Measurements from ENCODE around the gene EBI3. TPM values are rescaled to one million over a fixed set of nuclear protein-coding genes. Genes with fewer than 3 reads are reported as not detected.
A peak's percentile ranks its signal among the peaks of the same experiment; 100 is the strongest.
"Not testable (repeated sequence)": the region's sequence is repeated elsewhere in the genome, so short reads cannot be mapped to it uniquely, and the experiment has no call there.

EBI3 gene
- total RNA-seq, 1 donor from 2014 or later, result 0.92 TPM

DNA sequence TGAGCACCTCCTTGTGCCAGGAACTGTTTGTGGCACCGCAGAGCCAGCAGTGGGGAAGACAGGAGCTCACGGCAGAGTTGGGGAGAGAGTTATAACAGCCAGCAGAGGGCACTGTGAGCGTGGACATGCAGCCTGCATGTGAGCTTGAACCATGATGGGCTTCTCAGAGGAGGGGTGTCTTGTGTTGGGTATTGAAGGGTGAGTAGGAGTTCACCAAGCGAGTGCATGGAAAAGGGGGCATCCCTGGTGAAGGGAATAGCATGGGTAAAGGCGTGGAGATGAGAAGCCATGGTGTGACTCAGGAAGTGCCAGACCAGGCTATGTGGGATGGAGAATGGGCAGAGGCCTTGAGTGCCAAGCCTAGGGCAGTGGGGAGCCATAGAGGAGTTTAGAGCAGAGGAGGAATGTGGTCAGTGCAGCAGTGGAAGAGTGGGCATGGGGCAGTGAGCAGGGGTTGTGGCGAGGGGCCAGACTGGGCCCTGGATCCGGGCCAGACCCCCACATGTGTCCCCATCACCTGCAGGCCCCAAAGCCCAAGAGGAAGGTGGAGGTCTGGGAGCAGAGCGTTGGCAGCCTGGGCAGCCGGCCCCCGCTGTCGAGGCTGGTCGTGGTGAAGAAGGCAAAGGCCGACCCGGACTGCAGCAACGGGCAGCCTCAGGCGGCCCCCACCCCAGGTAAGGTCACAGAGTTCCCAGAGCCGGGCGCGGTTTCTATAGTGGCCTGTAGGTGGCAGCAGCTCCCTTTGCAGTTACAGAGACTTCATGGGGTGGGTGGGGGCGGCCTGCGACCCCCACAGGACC, 38.0 kb downstream of the EBI3 start:
- DNase-seq (peak; percentile 68), ATAC-seq (peak; percentile 73)
- intact Hi-C loops (cut with micrococcal nuclease), result no loop called here

DNA sequence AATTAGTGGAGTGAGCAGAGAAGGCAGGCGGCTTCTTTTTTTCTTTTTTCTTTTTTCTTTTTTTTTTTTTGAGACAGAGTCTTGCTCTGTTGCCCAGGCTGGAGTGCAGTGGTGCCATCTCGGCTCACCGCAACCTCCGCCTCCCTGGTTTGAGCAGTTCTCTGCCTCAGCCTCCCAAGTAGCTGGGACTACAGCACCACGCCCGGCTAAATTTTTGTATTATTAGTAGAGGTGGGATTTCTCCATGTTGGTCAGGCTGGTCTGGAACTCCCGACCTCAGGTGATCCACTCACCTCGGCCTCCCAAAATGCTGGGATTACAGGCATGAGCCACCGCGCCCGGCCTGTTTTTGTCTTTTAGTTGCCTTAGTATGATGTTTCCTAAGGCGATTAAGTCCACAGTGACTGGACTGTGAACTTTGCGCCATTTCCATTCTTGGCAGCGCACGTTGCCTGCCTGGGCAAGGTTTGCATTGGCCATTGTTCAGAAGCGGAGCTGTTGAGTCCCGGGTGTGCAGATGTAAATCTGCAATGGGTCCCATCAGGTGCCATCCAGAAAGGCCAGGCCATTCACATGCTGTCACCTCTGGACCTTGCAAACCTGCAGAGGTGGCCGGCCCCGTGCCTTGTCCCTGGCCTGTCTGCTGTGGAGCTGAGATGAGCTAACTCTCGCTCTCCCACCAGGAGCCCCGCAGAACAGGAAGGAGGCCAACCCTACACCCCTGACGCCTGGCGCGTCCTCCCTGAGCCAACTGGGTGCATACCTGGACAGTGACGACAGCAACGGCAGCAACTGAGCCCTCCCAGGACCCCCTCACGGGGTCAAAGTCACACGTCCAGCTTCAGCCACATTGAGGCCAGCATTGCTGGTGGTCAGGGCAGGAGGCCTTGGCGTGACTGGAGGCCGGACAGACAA, 38.8 kb downstream of the EBI3 start:
- ATAC-seq, result no peak
- intact Hi-C loops (cut with micrococcal nuclease), result no loop called here
- no peak for DNase-seq

DNA sequence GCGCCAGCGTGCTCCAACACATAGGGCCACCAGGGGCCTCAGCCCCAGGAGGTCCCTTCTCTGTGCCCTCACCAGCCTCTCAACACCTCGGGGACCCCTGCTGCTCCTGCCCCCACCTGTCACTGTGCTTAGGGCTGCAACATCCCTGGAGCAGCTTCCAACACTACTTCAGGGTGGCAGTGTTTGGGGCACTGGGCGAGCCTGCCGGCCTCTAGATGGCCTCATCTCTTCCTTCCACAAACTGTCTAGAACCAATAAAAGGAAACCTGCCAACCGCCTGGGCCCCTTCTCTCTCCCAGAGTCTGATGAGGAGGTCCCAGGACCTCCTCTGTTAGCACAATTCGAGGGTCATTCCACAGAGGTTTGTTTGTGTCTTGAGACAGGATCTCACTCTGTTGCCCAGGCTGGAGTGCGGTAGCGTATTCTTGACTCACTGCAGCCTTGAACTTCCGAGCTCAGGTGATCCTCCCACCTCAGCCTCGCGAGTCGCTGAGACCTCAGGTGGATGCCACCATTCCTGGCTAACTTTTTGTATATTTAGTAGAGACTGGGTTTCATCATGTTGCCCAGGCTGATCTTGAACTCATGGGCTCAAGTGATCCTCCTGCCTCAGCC, 39.6 kb downstream of the EBI3 start:
- no peak for ATAC-seq
- DNase-seq, result no peak
- intact Hi-C loops (cut with micrococcal nuclease), result no loop called here

DNA sequence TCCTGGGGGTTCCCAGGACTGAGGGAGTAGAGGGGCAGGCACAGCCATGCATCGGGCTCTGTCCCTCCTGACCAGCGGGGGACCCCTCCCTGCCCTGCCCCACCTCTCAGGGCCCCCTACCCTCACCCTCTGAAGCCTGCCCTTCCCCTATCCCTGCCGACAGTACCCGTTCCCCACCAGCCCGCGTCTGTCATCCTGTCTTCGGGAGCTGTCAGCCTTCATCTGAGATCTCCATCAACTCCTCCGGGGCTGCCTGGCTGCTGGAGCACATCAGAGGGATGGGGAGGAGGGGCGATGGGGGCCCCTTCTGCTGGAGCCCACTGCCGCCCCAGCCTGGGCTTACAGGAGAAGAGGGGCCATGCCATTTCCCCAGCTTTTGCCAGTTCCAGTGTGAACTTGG, 43.6 kb downstream of the EBI3 start:
- ATAC-seq, result no peak

DNA sequence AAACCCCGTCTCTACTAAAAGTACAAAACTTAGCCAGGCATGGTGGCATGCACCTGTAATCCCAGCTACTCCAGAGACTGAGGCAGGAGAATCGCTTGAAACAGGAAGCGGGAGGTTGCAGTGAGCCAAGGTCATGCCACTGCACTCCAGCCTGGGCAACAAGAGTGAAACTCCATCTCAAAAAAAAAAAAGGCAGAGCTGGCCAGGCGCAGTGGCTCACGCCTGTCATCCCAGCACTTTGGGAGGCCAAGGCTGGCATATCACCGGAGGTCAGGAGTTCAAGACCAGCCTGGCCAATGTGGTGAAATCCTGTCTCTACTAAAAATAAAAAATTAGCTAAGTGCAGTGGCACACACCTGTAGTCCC, 45.0 kb downstream of the EBI3 start:
- ATAC-seq; DNase-seq; intact Hi-C loops (cut with micrococcal nuclease): not testable (repeated sequence)

More for the DNA sequence above, 43.6 kb downstream of the EBI3 start:
- DNase-seq, result no peak
- intact Hi-C loops (cut with micrococcal nuclease), result no loop called here

DNA sequence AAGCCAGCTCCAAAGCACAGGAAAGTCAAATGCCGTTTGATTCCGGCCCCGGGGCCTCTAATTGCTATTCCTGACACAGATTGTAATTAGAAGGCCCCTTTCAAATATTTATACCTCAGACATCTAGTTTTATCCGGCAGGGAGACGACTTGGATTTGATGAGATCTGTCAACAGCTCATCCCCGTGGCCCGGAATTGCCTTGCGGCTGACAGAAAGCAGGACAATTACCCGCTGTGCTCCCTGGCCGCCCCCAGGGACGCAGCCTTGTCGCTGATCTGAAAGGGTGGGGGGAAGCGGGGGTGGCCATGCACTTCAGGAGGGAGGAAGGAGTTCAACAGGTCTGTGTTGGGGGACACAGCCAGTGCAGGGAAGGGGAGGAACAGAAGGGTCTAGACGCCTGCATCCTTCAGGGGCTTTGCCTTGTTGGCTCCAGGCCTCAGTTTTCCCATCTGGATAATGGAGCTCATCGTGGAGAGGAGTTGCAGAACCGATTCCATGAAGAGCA, 47.9 kb downstream of the EBI3 start:
- DNase-seq (no peak), ATAC-seq (no peak)
- intact Hi-C loops (cut with micrococcal nuclease), result no loop called here

DNA sequence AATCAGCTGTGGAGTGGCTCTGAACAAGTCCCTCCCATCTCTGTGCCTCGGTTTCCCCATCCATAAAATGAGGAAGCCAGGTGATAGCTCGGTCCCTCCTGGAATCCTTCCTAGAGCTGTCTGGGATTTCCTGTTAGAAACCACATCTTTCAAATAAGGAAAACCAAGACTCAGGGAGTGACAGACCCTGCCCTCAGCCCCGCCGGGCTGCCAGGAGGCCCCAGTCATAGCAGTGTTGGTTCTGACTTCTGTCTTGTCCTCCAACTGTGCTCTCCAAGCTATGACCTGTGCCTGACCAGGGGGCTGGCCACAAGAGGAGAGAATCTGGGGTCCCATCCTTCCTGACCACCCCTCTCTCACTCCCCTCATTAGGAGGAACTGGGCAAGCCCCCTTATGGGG, 48.7 kb downstream of the EBI3 start:
- DNase-seq, result no peak
- ATAC-seq, result no peak
- intact Hi-C loops (cut with micrococcal nuclease), result no loop called here

DNA sequence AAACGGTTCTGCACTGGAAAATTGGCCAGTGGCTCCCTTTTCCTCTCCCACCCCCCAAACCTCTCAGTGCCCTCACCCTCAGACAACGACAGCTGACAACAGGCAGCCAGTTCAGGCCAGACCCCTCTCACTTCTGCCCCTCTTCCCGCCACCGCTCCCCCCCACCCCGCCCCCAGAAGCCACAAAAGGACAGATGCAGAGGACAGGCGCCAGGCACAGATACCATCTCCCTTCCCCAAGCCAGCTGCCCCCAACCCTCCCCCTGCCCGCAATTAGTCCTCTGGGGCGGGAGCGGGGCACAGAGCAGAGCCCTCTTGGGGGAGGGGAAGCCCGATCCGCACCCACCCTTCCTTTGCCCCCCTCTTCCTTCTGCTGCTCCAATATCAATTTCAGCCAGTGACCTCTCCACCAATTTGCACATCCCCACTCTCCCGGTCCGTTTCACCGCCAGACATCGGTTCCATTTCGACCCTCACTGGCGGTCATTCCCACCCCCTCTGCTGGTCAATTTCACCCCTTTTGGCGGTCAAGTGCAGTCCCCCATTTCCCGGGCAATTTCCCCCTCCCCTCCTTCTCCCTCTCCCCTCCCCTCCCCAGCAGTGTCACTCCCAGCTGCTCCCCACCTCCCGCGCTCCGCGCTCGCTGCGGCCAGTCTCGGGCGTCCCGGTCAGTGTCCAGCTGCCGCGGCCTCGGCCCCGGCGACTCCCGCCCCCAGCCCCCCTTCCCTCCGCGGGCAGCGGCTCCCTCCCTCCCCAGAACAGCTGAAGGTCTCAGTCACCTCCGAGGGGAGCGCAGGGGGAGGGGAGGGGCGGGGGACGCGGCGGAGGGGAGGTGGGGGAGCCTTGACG, 49.3 kb downstream of the EBI3 start, which contains the start of gene SHD:
TSS of gene SHD (plus strand) at position 848 of the 848 bp plus-strand sequence. CDS start 798 bp downstream, outside the sequence.
- ATAC-seq, result no peak
- DNase-seq, result no peak
- intact Hi-C loops (cut with micrococcal nuclease), result no loop called here

DNA sequence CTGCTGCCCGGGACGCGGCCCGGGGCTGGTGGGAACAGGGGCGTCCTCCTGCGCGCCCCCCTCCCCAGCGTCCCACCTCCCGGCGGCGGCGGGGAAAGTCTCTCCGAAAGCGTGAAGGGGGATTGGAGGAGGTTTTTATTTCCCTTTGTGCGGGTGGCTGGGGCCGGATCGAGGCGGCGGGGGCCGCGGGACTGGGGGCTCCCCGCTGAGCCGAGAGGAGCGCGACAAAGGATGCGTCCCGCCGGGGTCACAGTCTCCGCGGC, 49.9 kb downstream of the EBI3 start:
- intact Hi-C loops (cut with micrococcal nuclease), result no loop called here
- no peak for DNase-seq
- ATAC-seq, result no peak

DNA sequence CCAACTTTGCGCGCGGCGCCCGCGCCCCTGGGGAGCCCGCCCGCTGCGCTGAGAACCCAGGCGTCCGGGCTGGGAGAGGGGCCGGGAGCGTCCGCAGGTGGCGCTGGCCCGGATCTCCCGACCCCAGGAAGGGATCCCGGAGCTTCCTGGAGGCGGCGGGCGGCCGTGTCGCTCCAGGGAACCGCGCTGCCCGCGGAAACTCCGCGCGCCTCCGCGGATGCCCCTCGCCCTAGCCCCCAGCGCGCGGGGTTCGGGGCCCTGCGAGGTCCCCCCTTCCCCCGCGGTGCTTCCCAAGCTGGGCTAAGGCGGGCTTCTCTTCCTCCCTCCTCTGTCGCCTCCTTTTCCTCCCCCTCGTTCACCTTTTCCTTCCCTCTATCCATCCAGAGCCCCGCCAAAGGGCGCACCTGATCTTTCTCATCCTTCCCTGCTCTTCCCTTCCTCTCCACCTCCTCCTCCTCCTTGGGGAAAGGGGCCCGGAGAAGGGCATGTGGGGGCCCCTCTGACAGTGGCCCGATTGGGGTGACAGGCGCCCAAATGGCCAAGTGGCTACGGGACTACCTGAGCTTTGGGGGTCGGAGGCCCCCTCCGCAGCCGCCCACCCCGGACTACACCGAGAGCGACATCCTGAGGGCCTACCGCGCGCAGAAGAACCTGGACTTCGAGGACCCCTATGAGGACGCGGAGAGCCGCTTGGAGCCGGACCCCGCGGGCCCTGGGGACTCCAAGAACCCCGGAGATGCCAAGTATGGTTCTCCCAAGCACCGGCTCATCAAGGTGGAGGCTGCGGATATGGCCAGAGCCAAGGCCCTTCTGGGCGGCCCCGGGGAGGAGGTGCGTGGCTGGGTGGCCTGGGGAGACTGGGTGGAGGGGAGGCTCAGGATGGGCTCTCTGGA, 50.5 kb downstream of the EBI3 start:
- no peak for DNase-seq
- intact Hi-C loops (cut with micrococcal nuclease), result no loop called here
- no peak for ATAC-seq

DNA sequence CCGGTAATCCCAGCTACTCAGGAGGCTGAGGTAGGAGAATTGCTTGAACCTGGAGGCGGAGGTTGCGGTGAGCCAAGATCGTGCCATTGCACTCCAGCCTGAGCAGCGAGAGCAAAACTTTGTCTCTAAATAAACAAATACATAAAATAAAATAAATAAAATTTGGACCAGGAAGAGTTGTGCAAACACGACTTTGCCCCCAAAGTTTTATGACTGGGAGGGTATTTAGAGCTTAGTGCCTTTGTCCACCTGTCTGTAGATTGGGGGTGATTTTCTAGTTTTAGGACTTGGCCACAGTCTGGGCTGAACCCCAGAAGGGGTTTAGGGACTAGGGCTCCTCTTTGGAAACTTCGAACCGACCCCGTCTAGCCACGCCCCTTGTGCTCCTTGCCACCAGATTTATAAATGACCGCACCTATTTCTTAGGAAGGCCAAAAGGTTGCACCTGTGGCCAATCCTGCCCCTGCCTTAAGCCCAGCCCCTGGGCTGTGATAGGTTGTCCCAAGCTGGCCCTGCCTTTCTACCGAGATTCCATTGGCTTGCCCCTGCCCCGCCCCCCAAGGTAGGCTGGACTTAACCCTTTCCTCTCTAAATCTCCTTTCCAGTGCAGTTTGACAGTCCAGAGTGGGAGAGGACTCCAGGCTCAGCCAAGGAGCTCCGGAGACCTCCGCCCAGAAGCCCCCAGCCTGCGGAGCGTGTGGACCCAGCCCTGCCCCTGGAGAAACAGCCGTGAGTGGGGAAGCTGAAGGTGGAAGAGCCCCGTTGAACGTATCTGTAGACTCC, 55.0 kb downstream of the EBI3 start:
- ATAC-seq, result no peak
- intact Hi-C loops (cut with micrococcal nuclease), result no loop called here
- DNase-seq, result no peak

DNA sequence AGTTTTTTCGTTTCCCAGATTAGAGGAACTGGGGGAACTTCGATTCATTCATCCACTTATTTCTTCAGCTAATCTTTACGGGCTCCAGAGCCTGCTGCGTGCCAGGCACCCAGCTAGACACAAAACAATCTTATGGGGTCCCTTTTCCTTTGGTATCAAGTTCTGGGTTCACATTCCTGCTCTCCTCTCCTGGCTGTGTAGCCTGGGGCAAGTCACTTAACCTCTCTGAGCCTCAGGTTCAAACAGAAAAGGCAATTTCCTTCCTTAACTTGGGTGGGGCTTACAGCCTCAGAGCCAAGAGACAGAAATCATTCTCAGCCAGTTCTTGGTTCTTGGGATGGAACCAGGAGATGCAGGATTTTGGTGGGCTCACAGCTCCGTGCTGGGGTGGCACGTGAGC, 55.7 kb downstream of the EBI3 start:
- intact Hi-C loops (cut with micrococcal nuclease), result no loop called here

DNA sequence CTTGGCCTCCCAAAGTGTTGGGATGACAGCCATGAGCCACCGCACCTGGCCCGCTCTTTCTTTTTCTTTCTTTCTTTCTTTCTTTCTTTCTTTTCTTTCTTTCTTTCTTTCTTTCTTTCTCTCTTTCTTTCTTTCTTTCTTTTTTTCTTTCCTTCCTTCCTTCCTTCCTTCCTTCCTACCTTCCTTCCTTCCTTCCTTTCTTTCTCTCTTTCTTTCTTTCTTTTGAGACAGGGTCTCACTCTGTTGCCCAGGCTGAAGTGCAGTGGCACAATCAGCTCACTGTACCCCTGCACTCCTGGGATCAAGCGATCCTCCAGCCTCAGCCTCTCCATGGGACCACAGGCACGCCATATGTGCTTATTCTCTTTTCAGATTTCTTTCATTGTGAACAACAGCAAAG, 56.8 kb downstream of the EBI3 start:
- DNase-seq; intact Hi-C loops (cut with micrococcal nuclease); ATAC-seq: not testable (repeated sequence)

More for the DNA sequence above, 55.7 kb downstream of the EBI3 start:
- DNase-seq (no peak), ATAC-seq (no peak)

Data from left ventricle myocardium superior (tissue), 1 donor.